ENCODE measurements around the gene CALD1.

CALD1 gene

DNA sequence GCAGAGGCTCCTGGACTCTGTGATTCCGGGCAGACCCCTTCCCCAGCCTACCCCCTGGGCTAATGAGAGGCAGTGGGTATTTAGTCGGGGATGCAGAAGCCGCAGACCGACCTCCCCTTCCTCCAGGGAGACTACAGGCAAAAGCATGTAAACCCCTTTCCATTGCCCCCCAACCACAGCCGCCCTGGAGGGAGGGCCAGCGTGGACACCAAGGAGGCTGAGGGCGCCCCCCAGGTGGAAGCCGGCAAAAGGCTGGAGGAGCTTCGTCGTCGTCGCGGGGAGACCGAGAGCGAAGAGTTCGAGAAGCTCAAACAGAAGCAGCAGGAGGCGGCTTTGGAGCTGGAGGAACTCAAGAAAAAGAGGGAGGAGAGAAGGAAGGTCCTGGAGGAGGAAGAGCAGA, 167.9 kb downstream of the CALD1 start:
- Histone ChIP-seq H3K27me3 (ENCODE audit: insufficient read depth, poor library complexity, severe bottlenecking) (no peaks in the 10 kb centered on the region), H3K27ac (replicated peaks) (no peak overlapping the region), H3K4me3 (replicated peaks; ENCODE audit: insufficient read depth, low read length) (no peak overlapping the region)
- DNase-seq (ENCODE audit: low read depth in 1 of 2, low spot score in 1 of 2): no peak
- TF ChIP-seq GABPA (IDR thresholded peaks at IDR 0.05; ENCODE audit: low read depth) (no peak), SPI1 (IDR thresholded peaks at IDR 0.05; ENCODE audit: borderline replicate concordance, low read depth) (no peak), POLR2AphosphoS5 (IDR thresholded peaks at IDR 0.05; ENCODE audit: low read depth) (no peak)
- TF ChIP-seq, protein P1, sequence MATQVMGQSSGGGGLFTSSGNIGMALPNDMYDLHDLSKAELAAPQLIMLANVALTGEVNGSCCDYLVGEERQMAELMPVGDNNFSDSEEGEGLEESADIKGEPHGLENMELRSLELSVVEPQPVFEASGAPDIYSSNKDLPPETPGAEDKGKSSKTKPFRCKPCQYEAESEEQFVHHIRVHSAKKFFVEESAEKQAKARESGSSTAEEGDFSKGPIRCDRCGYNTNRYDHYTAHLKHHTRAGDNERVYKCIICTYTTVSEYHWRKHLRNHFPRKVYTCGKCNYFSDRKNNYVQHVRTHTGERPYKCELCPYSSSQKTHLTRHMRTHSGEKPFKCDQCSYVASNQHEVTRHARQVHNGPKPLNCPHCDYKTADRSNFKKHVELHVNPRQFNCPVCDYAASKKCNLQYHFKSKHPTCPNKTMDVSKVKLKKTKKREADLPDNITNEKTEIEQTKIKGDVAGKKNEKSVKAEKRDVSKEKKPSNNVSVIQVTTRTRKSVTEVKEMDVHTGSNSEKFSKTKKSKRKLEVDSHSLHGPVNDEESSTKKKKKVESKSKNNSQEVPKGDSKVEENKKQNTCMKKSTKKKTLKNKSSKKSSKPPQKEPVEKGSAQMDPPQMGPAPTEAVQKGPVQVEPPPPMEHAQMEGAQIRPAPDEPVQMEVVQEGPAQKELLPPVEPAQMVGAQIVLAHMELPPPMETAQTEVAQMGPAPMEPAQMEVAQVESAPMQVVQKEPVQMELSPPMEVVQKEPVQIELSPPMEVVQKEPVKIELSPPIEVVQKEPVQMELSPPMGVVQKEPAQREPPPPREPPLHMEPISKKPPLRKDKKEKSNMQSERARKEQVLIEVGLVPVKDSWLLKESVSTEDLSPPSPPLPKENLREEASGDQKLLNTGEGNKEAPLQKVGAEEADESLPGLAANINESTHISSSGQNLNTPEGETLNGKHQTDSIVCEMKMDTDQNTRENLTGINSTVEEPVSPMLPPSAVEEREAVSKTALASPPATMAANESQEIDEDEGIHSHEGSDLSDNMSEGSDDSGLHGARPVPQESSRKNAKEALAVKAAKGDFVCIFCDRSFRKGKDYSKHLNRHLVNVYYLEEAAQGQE (IDR thresholded peaks at IDR 0.05; ENCODE audit: insufficient replicate concordance, low read depth): no peak
- TF ChIP-seq, protein P2, sequence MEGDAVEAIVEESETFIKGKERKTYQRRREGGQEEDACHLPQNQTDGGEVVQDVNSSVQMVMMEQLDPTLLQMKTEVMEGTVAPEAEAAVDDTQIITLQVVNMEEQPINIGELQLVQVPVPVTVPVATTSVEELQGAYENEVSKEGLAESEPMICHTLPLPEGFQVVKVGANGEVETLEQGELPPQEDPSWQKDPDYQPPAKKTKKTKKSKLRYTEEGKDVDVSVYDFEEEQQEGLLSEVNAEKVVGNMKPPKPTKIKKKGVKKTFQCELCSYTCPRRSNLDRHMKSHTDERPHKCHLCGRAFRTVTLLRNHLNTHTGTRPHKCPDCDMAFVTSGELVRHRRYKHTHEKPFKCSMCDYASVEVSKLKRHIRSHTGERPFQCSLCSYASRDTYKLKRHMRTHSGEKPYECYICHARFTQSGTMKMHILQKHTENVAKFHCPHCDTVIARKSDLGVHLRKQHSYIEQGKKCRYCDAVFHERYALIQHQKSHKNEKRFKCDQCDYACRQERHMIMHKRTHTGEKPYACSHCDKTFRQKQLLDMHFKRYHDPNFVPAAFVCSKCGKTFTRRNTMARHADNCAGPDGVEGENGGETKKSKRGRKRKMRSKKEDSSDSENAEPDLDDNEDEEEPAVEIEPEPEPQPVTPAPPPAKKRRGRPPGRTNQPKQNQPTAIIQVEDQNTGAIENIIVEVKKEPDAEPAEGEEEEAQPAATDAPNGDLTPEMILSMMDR (IDR thresholded peaks at IDR 0.05; ENCODE audit: insufficient read depth, low read length): no peak

DNA sequence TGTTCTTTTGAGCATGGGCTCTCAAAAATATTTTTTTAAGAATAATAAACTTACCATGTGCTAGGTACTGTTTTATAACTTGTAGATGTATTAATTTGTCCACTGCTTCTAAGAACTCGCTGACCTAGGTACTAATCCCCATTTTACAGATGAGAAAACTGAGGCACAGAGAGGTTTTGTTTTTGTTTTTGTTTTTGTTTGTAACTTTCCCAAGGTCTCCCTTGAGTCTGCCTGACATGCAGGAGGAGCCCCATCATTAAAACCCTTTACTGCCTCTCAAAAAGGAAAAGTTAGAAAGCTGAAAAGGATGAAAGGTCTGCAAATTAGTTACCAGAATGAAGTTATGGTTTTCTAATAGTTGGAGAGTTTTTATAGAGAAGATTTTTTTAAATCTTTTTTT, 168.4 kb downstream of the CALD1 start:
- TF ChIP-seq POLR2AphosphoS5 (IDR thresholded peaks at IDR 0.05; ENCODE audit: low read depth) (no peak), SPI1 (IDR thresholded peaks at IDR 0.05; ENCODE audit: borderline replicate concordance, low read depth) (no peak), GABPA (IDR thresholded peaks at IDR 0.05; ENCODE audit: low read depth) (no peak)
- TF ChIP-seq, protein P2 (IDR thresholded peaks at IDR 0.05; ENCODE audit: insufficient read depth, low read length): no peak
- TF ChIP-seq, protein P1 (IDR thresholded peaks at IDR 0.05; ENCODE audit: insufficient replicate concordance, low read depth): no peak
- Histone ChIP-seq H3K4me3 (replicated peaks; ENCODE audit: insufficient read depth, low read length) (no peak overlapping the region), H3K27ac (replicated peaks) (no peak overlapping the region), H3K27me3 (ENCODE audit: insufficient read depth, poor library complexity, severe bottlenecking) (no peaks in the 10 kb centered on the region)
- no peak for DNase-seq (ENCODE audit: low read depth in 1 of 2, low spot score in 1 of 2)

DNA sequence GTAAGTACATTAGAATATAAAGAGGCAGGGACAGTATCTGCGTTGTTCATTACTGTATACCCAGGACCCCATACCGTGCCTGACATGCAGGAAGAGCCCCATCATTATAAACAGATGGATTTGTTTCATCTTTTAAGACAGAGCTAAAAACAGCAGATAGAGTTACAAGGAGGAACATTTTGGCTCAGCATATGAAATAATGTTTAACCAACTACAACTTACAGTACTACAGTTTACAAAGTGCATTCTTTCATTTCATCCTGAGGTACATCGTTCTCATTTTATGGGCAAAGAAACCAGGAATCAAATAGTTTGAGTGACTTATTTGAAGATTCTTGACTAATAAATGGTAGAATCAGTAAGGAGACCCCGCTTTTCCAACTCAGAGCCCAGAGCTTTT, 168.8 kb downstream of the CALD1 start:
- Histone ChIP-seq H3K4me3 (replicated peaks; ENCODE audit: insufficient read depth, low read length) (no peak overlapping the region), H3K27ac (replicated peaks) (no peak overlapping the region), H3K27me3 (ENCODE audit: insufficient read depth, poor library complexity, severe bottlenecking) (no peaks in the 10 kb centered on the region)
- no peak for TF ChIP-seq GABPA (IDR thresholded peaks at IDR 0.05; ENCODE audit: low read depth)
- no peak for DNase-seq (ENCODE audit: low read depth in 1 of 2, low spot score in 1 of 2)

DNA sequence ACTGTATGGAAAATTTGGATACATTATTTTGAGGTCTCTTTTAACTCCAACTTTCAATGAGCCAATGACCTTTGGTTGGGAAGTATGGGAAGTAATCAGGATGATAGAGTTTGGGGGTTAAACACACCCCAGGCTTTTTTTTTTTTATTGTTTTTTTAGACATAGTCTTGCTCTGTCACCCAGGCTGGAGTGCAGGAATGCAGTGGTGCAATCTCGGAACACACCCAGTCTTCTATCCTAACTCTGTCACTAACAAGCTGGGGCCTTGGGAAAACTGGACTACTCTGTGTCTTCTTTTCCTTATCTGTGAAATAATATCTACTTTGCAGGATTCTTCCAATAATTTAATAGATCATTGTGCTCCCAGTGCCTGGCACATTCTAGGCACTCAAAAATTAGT, 169.3 kb downstream of the CALD1 start:
- H3K27ac ChIP-seq (replicated peaks): no peak overlapping the region
- TF ChIP-seq SPI1 (IDR thresholded peaks at IDR 0.05; ENCODE audit: borderline replicate concordance, low read depth): no peak
- no peak for TF ChIP-seq GABPA (IDR thresholded peaks at IDR 0.05; ENCODE audit: low read depth)
- TF ChIP-seq, protein P1 (IDR thresholded peaks at IDR 0.05; ENCODE audit: insufficient replicate concordance, low read depth): no peak
- TF ChIP-seq, protein P2 (IDR thresholded peaks at IDR 0.05; ENCODE audit: insufficient read depth, low read length): no peak
- TF ChIP-seq POLR2AphosphoS5 (IDR thresholded peaks at IDR 0.05; ENCODE audit: low read depth): no peak
- DNase-seq (ENCODE audit: low read depth in 1 of 2, low spot score in 1 of 2): no peak

More for the DNA sequence above, 169.3 kb downstream of the CALD1 start:
- Histone ChIP-seq H3K4me3 (replicated peaks; ENCODE audit: insufficient read depth, low read length) (no peak overlapping the region), H3K27me3 (ENCODE audit: insufficient read depth, poor library complexity, severe bottlenecking) (no peaks in the 10 kb centered on the region)

All from HL-60 (cell line).